ENCODE data around the gene HNRNPCL1. TPM values are rescaled to one million over a fixed set of nuclear protein-coding genes. Genes with fewer than 3 reads are reported as not detected.

HNRNPCL1 gene
- total and polyA plus RNA-seq, 2 of the 8 experiments (the other 6 are each of a cell fraction or from before 2014, with no cell fraction given): not detected

GRCh38 chr1:12811409-12811784 lies 37.1 kb downstream of the HNRNPCL1 start:
- WGBS, 2 experiments (ENCODE audit: extremely low coverage in 1 of 2, insufficient coverage in 1 of 2, insufficient read length in 1 of 2, insufficient replicate concordance in 2 of 2, low coverage in 1 of 2, low lambda C conversion rate in 2 of 2, missing lambda C conversion rate in 1 of 2): 59% methylated on average over 2 of the region's 2 CpGs; no CpG with 5 or more reads in 1 of the 2 experiments
- Histone ChIP-seq H3K4ac (replicated peaks; ENCODE audit: insufficient read length, low read depth, low read length) (no peak overlapping the region), H4K20me1 (replicated peaks in 1 of 2; ENCODE audit: control insufficient read depth in 1 of 2, insufficient read depth in 2 of 2, low read length in 2 of 2) (no peaks in the 10 kb centered on the region)
- TF ChIP-seq ATF2 (IDR thresholded peaks at IDR 0.05; ENCODE audit: low read length) (no peak), TBP (IDR thresholded peaks at IDR 0.05; ENCODE audit: low read depth, low read length) (no peak), NRF1 (IDR thresholded peaks at IDR 0.05; ENCODE audit: low read depth, low read length) (no peak), GTF2F1 (IDR thresholded peaks at IDR 0.05; ENCODE audit: borderline replicate concordance, low read depth, low read length) (no peak), POLR2A (IDR thresholded peaks at IDR 0.05; ENCODE audit: control extremely low read depth in 1 of 2, low read depth in 2 of 2, low read length in 2 of 2) (no peak), BACH1 (IDR thresholded peaks at IDR 0.05; ENCODE audit: low read length) (no peak), CBX5 (IDR thresholded peaks at IDR 0.05; ENCODE audit: low read depth, low read length) (no peak), SAP30 (IDR thresholded peaks at IDR 0.05; ENCODE audit: insufficient read depth, insufficient replicate concordance, low read length) (no peak), FOSL1 (IDR thresholded peaks at IDR 0.05; ENCODE audit: insufficient read depth, low read depth, low read length) (no peak), CHD1 (IDR thresholded peaks at IDR 0.05; ENCODE audit: low read depth, low read length) (no peak), JUND (IDR thresholded peaks at IDR 0.05; ENCODE audit: low read length) (no peak), EGR1 (IDR thresholded peaks at IDR 0.05; ENCODE audit: borderline replicate concordance, low read depth, low read length) (no peak), HDAC2 (IDR thresholded peaks at IDR 0.05; ENCODE audit: borderline replicate concordance in 1 of 2, low read depth in 2 of 2, low read length in 2 of 2) (no peak), MAX (IDR thresholded peaks at IDR 0.05) (no peak)

More at GRCh38 chr1:12811409-12811784, 37.1 kb downstream of the HNRNPCL1 start:
- no peak overlapping the region for H4K91ac ChIP-seq (replicated peaks; ENCODE audit: insufficient read length, low read length)
- no peak overlapping the region for H3K23ac ChIP-seq (ENCODE audit: insufficient read length)
- no peak overlapping the region for H2BK5ac ChIP-seq (ENCODE audit: low read depth, low read length)
- H3K4me1 ChIP-seq (replicated peaks in 1 of 4; ENCODE audit: control insufficient read depth in 3 of 4, insufficient read depth in 4 of 4, low read length in 3 of 4): no peaks in the 10 kb centered on the region
- H3K27me3 ChIP-seq (replicated peaks in 1 of 4; ENCODE audit: control insufficient read depth in 3 of 4, extremely low read depth in 1 of 4, insufficient read depth in 3 of 4, low read length in 3 of 4): no peaks in the 10 kb centered on the region
- no peak overlapping the region for H3K18ac ChIP-seq (ENCODE audit: extremely low read depth, low read length)
- H2AFZ ChIP-seq (ENCODE audit: low read length): no peak overlapping the region
- no peak overlapping the region for H3K4me3 ChIP-seq (ENCODE audit: extremely low read depth in 1 of 4, insufficient read depth in 2 of 4, low read depth in 3 of 4, low read length in 4 of 4)
- no peak overlapping the region for H3K27ac ChIP-seq (ENCODE audit: low read depth, low read length)
- DNase-seq (ENCODE audit: low read depth in 1 of 2, low spot score in 2 of 2) (no peak), FAIRE-seq (no peak)
- no peak overlapping the region for H3K9ac ChIP-seq (replicated peaks in 1 of 4; ENCODE audit: extremely low read depth in 1 of 4, low read depth in 3 of 4, low read length in 3 of 4)
- no peaks in the 10 kb centered on the region for H3K23me2 ChIP-seq (ENCODE audit: low read depth, low read length)
- no peak overlapping the region for H3K56ac ChIP-seq (replicated peaks; ENCODE audit: insufficient read length, low read depth, low read length)
- H4K5ac ChIP-seq (ENCODE audit: insufficient read length, low read depth, low read length): no peak overlapping the region
- H4K8ac ChIP-seq (ENCODE audit: extremely low read depth, insufficient read depth, low read length): no peak overlapping the region
- no peak overlapping the region for H3K14ac ChIP-seq (ENCODE audit: insufficient read length)
- H2AK5ac ChIP-seq (ENCODE audit: low read depth, low read length): no peak overlapping the region
- H2BK12ac ChIP-seq (ENCODE audit: low read depth, low read length): no peak overlapping the region
- ChIA-PET POLR2A (ENCODE audit: partially characterized antibody) (no interaction called here), CTCF (ENCODE audit: partially characterized antibody) (no interaction called here)
- H3K36me3 ChIP-seq (ENCODE audit: control insufficient read depth in 2 of 4, insufficient read depth in 4 of 4, low read length in 3 of 4): no peaks in the 10 kb centered on the region
- no peak overlapping the region for H2BK120ac ChIP-seq (replicated peaks; ENCODE audit: low read depth, low read length)
- H3K9me3 ChIP-seq (ENCODE audit: insufficient read depth in 2 of 2, low read depth in 1 of 2, low read length in 1 of 2): peaks cover 26 to 57% of the 10 kb centered on the region in 2 experiments
- no peak overlapping the region for H3K4me2 ChIP-seq (ENCODE audit: insufficient read depth in 1 of 2, low read depth in 2 of 2, low read length in 2 of 2)
- no peak overlapping the region for H2BK20ac ChIP-seq (ENCODE audit: low read length)
- no peak overlapping the region for H2BK15ac ChIP-seq (ENCODE audit: low read length)
- no peaks in the 10 kb centered on the region for H3K79me2 ChIP-seq (ENCODE audit: control insufficient read depth in 1 of 2, insufficient read depth in 2 of 2, low read length in 2 of 2)
- H3K79me1 ChIP-seq (ENCODE audit: low read depth, low read length): no peaks in the 10 kb centered on the region

Data from H1 (cell line).